KMS-11 (cell line): Measurements from ENCODE around the gene CPOX.

Experiments used
- H2AFZ ChIP-seq: fragments of 200-600 bp; sonication (generic); 2 replicates; pipeline ENCODE4 v1.6.1; 2016; ENCODE audit warnings: antibody characterized with exemption, mixed run types, low read depth
- H3K27ac ChIP-seq: fragments of 200-600 bp; sonication (generic); 2 replicates; pipeline ENCODE4 v1.6.1; 2016; ENCODE audit warnings: mild to moderate bottlenecking, mixed run types
- H3K27me3 ChIP-seq: fragments of 200-600 bp; sonication (generic); 2 replicates; pipeline ENCODE4 v1.6.1; 2017; ENCODE audit warnings: mild to moderate bottlenecking, low read depth, mixed run types, moderate library complexity; ENCODE audit not compliant: insufficient read depth
- H3K36me3 ChIP-seq: fragments of 200-600 bp; sonication (generic); 2 replicates; pipeline ENCODE4 v1.6.1; 2017; ENCODE audit warnings: mild to moderate bottlenecking, mixed run types; ENCODE audit not compliant: insufficient read depth
- H3K4me1 ChIP-seq: fragments of 200-600 bp; sonication (generic); 2 replicates; pipeline ENCODE4 v1.6.1; 2016; ENCODE audit warnings: mild to moderate bottlenecking, low read depth, mixed run types; ENCODE audit not compliant: poor library complexity, severe bottlenecking
- H3K4me2 ChIP-seq: fragments of 200-600 bp; sonication (generic); 2 replicates; pipeline ENCODE4 v1.7.0; 2016; ENCODE audit warnings: mild to moderate bottlenecking, mixed run types
- H3K4me3 ChIP-seq: fragments of 200-600 bp; sonication (generic); IDR thresholded peaks from 2 replicates; pipeline ENCODE4 v1.6.1; 2017; ENCODE audit warnings: low read depth, low read length, mixed read lengths; ENCODE audit not compliant: insufficient read depth
- H3K79me2 ChIP-seq: fragments of 200-600 bp; sonication (generic); 2 replicates; pipeline ENCODE4 v1.6.1; 2016; ENCODE audit warnings: low read depth, mixed run types; ENCODE audit not compliant: insufficient read depth
- H3K9ac ChIP-seq: fragments of 200-600 bp; sonication (generic); 2 replicates; pipeline ENCODE4 v1.6.1; 2016; ENCODE audit warnings: mild to moderate bottlenecking, mixed run types
- H4K20me1 ChIP-seq: fragments of 200-600 bp; sonication (generic); 2 replicates; pipeline ENCODE4 v1.6.1; 2016; ENCODE audit warnings: mild to moderate bottlenecking, mixed run types; ENCODE audit not compliant: insufficient read depth
- TF ChIP-seq, protein P1 (sequence below): fragments of 200-600 bp; sonication (generic); conservative IDR thresholded peaks from 2 replicates; pipeline ENCODE4 v1.6.1; 2017; ENCODE audit warnings: low read depth, mild to moderate bottlenecking, antibody characterized with exemption, low read length, moderate library complexity, mixed read lengths

The CPOX gene

DNA sequence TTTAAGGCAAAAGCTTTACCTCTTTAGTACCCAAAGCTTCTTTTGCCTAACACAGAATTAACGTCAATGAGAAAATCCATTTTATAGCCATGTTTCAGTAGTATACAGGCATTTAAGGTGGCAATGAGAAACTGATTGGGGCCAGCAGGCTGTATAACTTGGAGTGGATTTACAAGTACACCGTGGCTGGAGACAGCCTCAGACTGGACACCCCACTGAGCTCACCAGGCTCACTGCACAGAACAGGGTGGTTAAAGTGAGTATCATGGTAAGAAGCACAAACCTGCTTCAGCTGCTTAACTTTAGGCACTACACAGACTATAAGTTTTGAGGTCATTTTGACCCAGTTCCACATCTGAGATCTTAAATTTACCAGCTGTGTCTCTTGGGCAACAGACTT lies 8.9 kb downstream of the CPOX start:
- H3K36me3 ChIP-seq: no peaks in the 10 kb centered on the region; the same call in 1 of the 2 replicates
- H2AFZ ChIP-seq: no peak overlapping the region
- H3K4me3 ChIP-seq: no peak overlapping the region
- H3K4me2 ChIP-seq: no peak overlapping the region
- no peak overlapping the region for H3K27ac ChIP-seq
- no peak overlapping the region for H3K9ac ChIP-seq
- H3K27me3 ChIP-seq: no peaks in the 10 kb centered on the region
- H4K20me1 ChIP-seq: no peaks in the 10 kb centered on the region
- H3K4me1 ChIP-seq: peaks cover 3% of the 10 kb centered on the region
- no peaks in the 10 kb centered on the region for H3K79me2 ChIP-seq
- TF ChIP-seq, protein P1, sequence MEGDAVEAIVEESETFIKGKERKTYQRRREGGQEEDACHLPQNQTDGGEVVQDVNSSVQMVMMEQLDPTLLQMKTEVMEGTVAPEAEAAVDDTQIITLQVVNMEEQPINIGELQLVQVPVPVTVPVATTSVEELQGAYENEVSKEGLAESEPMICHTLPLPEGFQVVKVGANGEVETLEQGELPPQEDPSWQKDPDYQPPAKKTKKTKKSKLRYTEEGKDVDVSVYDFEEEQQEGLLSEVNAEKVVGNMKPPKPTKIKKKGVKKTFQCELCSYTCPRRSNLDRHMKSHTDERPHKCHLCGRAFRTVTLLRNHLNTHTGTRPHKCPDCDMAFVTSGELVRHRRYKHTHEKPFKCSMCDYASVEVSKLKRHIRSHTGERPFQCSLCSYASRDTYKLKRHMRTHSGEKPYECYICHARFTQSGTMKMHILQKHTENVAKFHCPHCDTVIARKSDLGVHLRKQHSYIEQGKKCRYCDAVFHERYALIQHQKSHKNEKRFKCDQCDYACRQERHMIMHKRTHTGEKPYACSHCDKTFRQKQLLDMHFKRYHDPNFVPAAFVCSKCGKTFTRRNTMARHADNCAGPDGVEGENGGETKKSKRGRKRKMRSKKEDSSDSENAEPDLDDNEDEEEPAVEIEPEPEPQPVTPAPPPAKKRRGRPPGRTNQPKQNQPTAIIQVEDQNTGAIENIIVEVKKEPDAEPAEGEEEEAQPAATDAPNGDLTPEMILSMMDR: no peak

GRCh38 chr3:98583766-98584165 lies 9.6 kb downstream of the CPOX start:
- Histone ChIP-seq H3K79me2 (no peaks in the 10 kb centered on the region), H3K36me3 (no peaks in the 10 kb centered on the region; the same call in 1 of the 2 replicates), H2AFZ (no peak overlapping the region), H3K4me2 (no peak overlapping the region), H3K27me3 (no peaks in the 10 kb centered on the region), H3K4me1 (no peaks in the 10 kb centered on the region), H3K4me3 (no peak overlapping the region), H4K20me1 (no peaks in the 10 kb centered on the region), H3K9ac (no peak overlapping the region), H3K27ac (no peak overlapping the region)
- TF ChIP-seq, protein P1: no peak

DNA sequence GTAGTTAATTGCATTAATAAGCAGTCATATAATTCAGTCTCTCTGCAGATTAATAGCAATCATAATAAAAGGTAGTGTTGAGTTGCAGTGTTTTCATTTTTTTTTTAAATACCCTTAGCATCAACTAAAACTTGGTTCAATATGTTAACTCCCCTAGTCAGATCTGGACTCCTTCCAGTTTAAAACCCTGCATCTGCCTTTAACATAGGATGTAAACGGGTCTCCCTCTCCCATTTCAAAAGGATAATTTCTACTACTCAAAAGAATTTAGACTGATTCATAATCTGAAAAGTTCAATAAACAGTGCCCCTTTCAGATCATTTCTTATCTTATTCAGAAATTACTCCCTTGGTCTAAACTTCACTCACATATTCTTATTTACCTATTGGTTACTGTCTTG lies 11.4 kb downstream of the CPOX start:
- Histone ChIP-seq H3K9ac (no peak overlapping the region), H3K27me3 (no peaks in the 10 kb centered on the region), H3K4me3 (no peak overlapping the region), H4K20me1 (no peaks in the 10 kb centered on the region), H3K4me2 (no peak overlapping the region), H3K4me1 (no peaks in the 10 kb centered on the region), H3K27ac (no peak overlapping the region), H2AFZ (no peak overlapping the region), H3K79me2 (no peaks in the 10 kb centered on the region), H3K36me3 (no peaks in the 10 kb centered on the region; the same call in 1 of the 2 replicates)
- TF ChIP-seq, protein P1: no peak

DNA sequence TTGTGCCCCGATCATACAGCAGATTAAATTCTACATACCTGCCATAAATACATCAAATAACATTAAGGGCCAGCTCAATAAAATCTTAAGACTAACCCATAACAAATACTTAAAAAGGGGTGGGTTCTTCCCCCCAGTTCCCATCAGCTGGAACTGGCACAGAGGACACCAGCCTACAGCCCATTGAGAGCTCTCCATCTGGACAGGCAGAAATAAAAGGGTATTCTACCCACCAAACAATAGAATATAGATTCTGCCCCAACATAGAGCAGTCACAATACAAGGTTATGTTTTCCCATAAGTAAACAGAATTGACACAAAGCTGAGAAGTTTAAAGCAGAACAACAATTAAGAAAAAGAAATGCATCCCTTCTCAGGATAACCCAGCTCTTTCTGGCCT lies 11.9 kb downstream of the CPOX start:
- no peaks in the 10 kb centered on the region; the same call in 1 of the 2 replicates for H3K36me3 ChIP-seq
- no peak overlapping the region for H3K4me2 ChIP-seq
- H3K4me3 ChIP-seq: no peak overlapping the region
- no peak overlapping the region for H3K9ac ChIP-seq
- H3K4me1 ChIP-seq: no peaks in the 10 kb centered on the region
- H3K27ac ChIP-seq: no peak overlapping the region
- no peaks in the 10 kb centered on the region for H3K79me2 ChIP-seq
- H4K20me1 ChIP-seq: no peaks in the 10 kb centered on the region
- H3K27me3 ChIP-seq: no peaks in the 10 kb centered on the region
- H2AFZ ChIP-seq: no peak overlapping the region
- TF ChIP-seq, protein P1: no peak
